ENCODE results near the gene RNASE7.
A peak's percentile ranks its signal among the peaks of the same experiment; 100 is the strongest.

The RNASE7 gene

DNA sequence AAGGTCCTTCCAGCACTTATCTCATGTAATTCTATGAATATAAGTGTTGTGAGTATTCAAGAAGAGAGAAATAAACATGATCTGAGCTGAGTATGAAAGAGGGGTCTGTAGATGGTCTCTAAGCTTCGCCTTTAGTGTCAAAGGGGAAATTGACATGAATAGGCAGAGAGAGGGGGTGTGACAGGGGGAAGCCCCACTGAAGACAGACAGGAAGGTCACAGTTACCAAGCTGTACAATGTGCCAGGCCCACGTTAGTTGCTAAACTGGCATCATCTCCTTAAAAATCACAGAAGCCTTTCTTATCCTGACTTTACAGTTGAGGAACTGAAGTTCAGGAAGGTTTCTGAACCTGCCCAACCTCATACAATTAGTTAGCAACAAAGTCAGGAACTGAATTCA lies 35.5 kb downstream of the RNASE7 start:
- TF ChIP-seq, protein P1, sequence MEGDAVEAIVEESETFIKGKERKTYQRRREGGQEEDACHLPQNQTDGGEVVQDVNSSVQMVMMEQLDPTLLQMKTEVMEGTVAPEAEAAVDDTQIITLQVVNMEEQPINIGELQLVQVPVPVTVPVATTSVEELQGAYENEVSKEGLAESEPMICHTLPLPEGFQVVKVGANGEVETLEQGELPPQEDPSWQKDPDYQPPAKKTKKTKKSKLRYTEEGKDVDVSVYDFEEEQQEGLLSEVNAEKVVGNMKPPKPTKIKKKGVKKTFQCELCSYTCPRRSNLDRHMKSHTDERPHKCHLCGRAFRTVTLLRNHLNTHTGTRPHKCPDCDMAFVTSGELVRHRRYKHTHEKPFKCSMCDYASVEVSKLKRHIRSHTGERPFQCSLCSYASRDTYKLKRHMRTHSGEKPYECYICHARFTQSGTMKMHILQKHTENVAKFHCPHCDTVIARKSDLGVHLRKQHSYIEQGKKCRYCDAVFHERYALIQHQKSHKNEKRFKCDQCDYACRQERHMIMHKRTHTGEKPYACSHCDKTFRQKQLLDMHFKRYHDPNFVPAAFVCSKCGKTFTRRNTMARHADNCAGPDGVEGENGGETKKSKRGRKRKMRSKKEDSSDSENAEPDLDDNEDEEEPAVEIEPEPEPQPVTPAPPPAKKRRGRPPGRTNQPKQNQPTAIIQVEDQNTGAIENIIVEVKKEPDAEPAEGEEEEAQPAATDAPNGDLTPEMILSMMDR (IDR thresholded peaks at IDR 0.05; ENCODE audit: extremely low read depth, insufficient read depth, missing control alignments), result no peak
- peak; percentile 25 for DNase-seq (ENCODE audit: low spot score)
- in situ Hi-C loops (cut with MboI; ENCODE audit: low pct_unique_long_range_greater_than_20kb, low sequenced_read_pairs, unreplicated experiment), result no loop called here

DNA sequence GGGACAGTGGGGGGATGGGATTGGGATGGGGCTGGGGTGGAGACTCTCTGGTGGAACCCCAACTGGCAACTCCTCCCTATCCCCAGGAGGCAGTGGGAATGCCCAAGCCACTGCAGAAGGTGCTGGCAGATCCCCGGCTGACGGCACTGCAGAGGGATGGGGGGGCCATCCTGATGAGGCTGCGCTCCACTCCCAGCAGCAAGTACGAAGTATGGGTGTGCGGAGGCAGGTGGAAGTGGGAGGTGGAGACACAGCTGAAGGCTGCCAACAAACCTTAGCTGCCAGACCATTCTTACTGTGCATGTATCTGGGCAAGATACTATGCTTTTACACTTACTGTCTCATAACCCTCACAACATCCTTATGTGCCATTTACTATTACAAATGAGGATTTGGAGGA lies 36.1 kb downstream of the RNASE7 start:
- no peak for DNase-seq (ENCODE audit: low spot score)
- TF ChIP-seq, protein P1 (IDR thresholded peaks at IDR 0.05; ENCODE audit: extremely low read depth, insufficient read depth, missing control alignments), result no peak
- in situ Hi-C loops (cut with MboI; ENCODE audit: low pct_unique_long_range_greater_than_20kb, low sequenced_read_pairs, unreplicated experiment), result no loop called here

DNA sequence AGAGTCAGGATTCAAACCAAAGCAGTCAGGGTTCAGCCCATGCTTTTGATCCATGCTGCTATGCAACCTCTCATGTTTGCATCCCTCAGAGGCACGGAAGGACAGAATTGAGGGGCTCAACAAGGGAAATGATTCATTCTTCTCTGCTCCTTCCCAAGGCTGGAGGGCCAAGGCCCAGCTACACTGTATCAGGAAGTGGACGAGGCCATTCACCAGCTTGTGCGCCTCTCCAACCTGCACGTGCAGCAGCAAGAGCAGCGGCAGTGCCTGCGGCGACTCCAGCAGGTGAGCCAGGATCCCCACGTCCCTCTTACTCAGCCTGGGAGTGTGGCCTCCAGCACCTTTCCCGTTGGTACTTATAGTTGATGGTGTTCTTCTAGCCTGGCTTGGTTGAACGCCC lies 36.6 kb downstream of the RNASE7 start:
- in situ Hi-C loops (cut with MboI; ENCODE audit: low pct_unique_long_range_greater_than_20kb, low sequenced_read_pairs, unreplicated experiment), result no loop called here

DNA sequence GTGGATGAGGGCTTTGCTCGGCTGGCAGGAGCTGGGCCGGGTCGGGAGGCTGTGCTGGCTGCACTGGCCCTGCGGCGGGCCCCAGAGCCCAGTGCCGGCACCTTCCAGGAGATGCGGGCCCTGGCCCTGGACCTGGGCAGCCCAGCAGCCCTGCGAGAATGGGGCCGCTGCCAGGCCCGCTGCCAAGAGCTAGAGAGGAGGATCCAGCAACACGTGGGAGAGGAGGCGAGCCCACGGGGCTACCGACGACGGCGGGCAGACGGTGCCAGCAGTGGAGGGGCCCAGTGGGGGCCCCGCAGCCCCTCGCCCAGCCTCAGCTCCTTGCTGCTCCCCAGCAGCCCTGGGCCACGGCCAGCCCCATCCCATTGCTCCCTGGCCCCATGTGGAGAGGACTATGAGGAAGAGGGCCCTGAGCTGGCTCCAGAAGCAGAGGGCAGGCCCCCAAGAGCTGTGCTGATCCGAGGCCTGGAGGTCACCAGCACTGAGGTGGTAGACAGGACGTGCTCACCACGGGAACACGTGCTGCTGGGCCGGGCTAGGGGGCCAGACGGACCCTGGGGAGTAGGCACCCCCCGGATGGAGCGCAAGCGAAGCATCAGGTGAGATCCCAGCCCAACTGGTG lies 39.5 kb downstream of the RNASE7 start:
- in situ Hi-C loops (cut with MboI; ENCODE audit: low pct_unique_long_range_greater_than_20kb, low sequenced_read_pairs, unreplicated experiment), result no loop called here
- no peak for DNase-seq (ENCODE audit: low spot score)
- TF ChIP-seq, protein P1 (IDR thresholded peaks at IDR 0.05; ENCODE audit: extremely low read depth, insufficient read depth, missing control alignments), result no peak

More for the DNA sequence above, 36.6 kb downstream of the RNASE7 start:
- TF ChIP-seq, protein P1 (IDR thresholded peaks at IDR 0.05; ENCODE audit: extremely low read depth, insufficient read depth, missing control alignments), result no peak
- DNase-seq (ENCODE audit: low spot score), result no peak

DNA sequence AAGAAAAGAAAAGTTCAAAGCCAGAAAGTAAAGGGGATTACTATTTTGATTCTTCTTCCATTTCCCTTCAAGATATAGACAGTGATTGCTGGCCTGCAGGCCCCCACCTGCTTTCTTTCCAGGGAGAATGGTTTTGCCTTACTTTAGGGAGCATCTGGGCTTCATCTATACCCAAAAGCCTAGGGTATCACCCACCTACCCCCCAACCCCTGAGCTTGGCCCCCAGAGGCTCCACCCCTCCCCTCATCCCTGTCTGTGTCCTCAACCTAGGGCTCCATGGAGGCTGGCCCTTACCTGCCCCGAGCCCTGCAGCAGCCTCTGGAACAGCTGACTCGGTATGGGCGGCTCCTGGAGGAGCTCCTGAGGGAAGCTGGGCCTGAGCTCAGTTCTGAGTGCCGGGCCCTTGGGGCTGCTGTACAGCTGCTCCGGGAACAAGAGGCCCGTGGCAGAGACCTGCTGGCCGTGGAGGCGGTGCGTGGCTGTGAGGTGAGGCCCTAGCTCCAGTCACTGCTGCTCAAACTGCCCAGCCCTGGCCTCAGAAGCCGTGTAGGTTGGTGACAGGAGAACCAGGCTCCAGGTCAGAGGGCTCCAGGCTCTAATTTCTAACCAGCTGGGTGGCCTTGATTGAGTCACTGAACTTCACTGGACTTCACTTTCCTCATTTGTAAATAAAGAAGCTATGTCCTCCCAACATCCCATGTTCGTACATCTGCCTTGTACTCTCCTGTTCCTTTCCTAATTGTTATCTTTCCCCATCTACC lies 41.6 kb downstream of the RNASE7 start:
- DNase-seq (ENCODE audit: low spot score), result no peak
- in situ Hi-C loops (cut with MboI; ENCODE audit: low pct_unique_long_range_greater_than_20kb, low sequenced_read_pairs, unreplicated experiment), result no loop called here
- TF ChIP-seq, protein P1 (IDR thresholded peaks at IDR 0.05; ENCODE audit: extremely low read depth, insufficient read depth, missing control alignments), result no peak

DNA sequence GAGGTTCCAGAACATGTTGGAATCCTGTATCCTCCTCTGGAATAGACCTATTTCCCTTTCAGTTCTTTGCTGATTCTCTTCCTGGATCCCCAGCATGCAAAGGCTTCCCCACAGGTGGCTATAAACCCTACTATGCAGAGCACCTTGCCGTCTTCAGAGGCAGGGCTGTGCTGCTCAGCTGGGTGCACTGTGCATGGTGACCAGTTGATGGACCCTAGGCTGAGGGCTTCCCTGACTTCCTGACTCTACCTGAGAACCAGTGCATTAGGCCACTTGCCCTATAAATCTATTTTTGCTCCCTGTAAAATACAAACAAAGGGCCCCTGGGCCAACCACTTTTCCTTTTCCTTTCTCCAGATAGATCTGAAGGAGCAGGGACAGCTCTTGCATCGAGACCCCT lies 42.2 kb downstream of the RNASE7 start:
- DNase-seq (ENCODE audit: low spot score), result no peak
- TF ChIP-seq, protein P1 (IDR thresholded peaks at IDR 0.05; ENCODE audit: extremely low read depth, insufficient read depth, missing control alignments), result no peak
- in situ Hi-C loops (cut with MboI; ENCODE audit: low pct_unique_long_range_greater_than_20kb, low sequenced_read_pairs, unreplicated experiment), result no loop called here
